Stimulated activated CD4-positive, alpha-beta T cell treated with anti-CD3 and anti-CD28 coated beads, Interleukin-12 subunit alpha, Interleukin-12 subunit beta, amount 100 ng/mL, for 4 hours (primary cell): ENCODE measurements around the gene SIAH2.
"Not testable (repeated sequence)": the region's sequence is repeated elsewhere in the genome, so short reads cannot be mapped to it uniquely, and the experiment has no call there.

ENCODE experiments used
- DNase-seq: peaks from one replicate; pipeline ENCODE4 v3.0.0-alpha.2; 2020

Gene SIAH2

GRCh38 chr3:150763122-150763840, at the start of gene SIAH2:
Gene SIAH2, minus strand, starts transcription at chr3:150763169. Its CDS starts 320 bp downstream, at chr3:150762849.
- DNase-seq, result peak; percentile 93

DNA sequence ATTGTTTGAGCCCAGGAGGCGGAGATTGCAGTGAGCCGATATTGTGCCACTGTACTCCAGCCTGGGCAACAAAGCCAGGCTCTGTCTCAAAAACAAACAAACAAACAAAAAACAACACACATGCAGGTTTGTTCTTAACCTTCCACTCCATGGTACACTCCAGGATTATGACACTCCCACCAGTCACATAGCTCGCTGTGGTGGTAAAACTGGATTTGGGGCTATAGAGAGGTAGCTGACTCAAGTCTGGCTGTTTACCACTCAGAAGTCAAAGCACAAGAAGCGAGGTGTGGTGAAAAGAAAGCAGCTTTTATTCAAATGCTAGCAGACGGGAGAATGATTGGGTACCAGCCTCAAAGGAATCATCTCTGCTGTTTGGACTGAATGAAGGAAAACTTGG, 49.0 kb upstream of the SIAH2 start:
- DNase-seq, result no peak

GRCh38 chr3:150810641-150811040, 47.7 kb upstream of the SIAH2 start:
- DNase-seq, result no peak

DNA sequence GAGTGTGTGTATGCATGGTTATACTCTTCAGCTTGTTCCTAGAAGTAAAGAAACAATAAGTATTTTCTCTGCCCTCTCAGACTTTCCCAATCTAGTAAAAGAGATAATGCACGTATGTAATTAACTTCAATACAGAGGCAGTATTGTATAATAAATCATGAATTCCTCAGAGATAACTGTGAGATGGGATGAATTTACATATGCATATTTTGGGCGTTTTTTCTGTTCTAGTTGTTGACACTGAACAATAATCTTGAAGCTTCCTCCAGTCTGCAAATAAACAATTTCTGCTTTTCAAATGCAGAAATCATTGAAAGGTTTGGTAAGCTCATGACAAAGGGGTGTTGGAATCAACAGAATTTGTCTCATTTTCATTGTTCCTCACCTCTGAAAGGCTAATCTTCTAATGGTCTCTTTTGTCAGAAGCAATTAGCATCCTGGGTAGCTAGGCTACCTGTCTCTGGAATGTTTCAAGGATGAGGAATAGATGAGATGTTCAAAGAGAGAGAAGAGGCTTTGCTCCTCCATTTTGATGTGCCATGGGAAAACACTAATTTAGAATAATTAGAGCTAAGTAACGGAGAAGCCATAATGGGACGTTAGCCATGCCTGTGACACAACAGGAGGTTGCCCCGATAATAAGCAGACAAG, 43.3 kb upstream of the SIAH2 start:
- no peak for DNase-seq

GRCh38 chr3:150805354-150805753, 42.4 kb upstream of the SIAH2 start:
- no peak for DNase-seq

- no peak for DNase-seq
Measured at GRCh38 chr3:150803440-150803985, 40.5 kb upstream of the SIAH2 start.

- DNase-seq, result no peak
Measured at GRCh38 chr3:150800722-150801121, 37.8 kb upstream of the SIAH2 start.

- DNase-seq, result no peak
Measured at GRCh38 chr3:150798122-150798618, 35.2 kb upstream of the SIAH2 start.

DNA sequence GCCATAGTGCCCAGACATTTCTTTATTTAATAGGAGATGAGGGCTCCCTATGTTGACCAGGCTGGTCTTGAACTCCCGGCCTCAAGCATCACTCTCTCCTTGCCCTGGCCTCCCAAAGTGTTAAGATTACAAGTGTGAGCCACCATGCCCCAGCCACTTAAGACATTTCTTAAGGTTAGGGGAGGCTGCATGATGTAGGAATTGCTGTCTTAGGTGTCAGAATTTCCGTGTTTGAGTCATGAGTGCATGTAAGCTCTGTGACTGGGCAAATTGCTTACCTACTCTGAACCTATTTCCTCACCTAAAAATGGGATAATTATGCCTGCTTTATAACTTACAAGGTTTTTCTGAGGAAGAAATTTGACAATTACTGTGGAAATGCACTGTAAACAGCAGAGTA, 34.2 kb upstream of the SIAH2 start:
- no peak for DNase-seq

GRCh38 chr3:150796527-150796926, 33.6 kb upstream of the SIAH2 start:
- DNase-seq, result not testable (repeated sequence)

DNA sequence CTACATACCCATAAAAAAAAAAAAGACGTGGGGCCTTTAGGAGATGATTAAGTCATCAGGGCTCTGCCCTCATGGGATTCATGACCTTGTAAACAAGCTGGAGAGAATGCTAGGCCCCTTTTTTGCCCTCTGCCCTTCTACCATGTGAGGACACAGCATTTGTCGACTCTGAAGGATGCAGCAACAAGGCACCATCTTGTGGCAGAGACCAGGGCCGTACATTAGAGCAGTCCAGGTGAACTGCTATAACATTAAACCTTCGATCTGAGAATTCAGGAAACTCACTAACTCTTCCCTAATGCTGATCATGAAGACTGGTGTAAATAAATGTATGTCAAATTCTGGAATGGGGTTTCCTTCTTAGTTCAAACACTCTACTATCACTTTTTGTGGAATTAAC, 30.7 kb upstream of the SIAH2 start:
- no peak for DNase-seq

DNA sequence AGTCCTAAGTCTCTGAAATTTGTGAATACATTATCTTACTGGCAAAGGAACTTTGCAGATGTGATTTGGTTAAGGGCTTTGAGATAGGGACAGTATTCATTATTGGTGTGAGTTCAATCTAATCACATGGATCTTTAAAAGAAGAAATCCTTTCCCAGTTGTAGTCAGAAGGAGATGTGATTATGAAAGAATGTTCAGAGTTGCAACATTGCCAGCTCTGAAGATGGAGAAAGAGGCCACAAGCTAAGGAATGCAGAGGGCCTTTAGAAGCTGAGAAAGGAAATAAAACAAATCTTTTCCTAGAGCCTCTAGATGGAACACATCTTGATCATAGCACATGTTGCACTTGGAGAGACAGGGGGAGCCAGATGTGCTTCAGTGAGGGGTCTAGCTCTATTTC, 27.7 kb upstream of the SIAH2 start:
- DNase-seq, result no peak

GRCh38 chr3:150789451-150789850, 26.5 kb upstream of the SIAH2 start:
- no peak for DNase-seq

DNA sequence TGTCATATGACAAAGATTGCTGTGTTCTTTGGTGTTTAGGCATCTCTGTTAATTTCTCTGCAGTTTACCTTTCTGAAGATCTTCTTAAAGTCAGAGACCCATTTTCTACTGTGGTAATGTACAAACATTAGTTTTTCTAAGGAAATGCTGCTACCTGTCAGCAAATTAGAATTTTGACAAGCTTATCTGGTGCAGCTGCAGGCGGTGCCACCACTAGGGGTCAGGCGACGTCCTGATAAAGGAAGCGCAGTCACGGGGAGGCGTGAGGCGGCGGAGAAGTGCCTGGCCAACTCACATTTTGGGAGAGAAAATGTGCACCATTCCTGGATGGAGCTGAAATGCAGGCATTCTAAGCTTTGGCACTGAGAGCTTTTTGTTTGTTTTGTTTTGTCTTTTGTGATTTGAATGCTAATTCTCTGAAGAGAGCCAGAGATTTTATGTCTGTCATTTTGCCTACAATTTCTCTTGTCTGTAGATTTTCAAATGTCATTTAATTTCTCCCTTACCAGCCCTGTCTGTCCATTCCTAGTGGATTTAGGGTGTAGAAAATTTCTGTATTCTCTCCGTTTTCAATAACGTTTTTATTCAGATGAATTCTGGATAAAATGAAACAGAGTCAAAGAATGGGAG, 24.9 kb upstream of the SIAH2 start:
- peak; percentile 86 for DNase-seq

DNA sequence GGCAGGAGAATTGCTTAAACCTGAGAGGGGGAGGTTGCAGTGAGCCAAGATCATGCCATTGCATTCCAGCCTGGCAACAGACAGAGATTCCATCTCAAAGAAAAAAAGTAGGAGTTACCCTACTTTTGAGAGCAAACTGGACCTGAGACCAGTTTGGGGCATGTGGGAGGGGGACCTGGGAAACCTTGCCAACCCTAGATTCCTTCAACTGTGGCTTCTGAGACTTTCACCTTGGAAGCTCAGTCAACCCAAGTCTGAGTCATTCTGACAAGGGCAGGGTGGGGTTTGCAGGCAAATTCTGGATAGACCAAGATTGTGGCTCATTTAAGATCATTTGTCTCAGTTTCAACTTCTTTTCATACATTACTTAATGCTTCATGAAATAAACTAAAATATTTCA, 23.8 kb upstream of the SIAH2 start:
- DNase-seq, result no peak

DNA sequence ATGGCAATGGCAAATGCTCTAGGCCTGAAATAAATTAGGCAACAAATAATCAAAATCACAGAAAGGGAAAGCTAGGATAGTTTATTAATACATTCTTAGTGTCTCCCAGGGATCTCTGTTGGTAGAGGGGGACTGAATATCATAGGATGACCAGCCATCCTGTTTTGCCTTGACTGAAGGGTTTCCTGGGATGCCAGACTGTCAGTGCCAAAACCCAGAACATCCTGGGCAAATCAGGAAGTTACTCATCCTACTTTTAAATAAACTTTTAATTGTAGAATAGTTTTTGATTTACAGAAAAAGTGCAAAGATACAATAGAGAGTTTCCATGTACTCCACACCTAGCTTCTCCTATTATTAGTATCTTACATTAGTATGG, 21.8 kb upstream of the SIAH2 start:
- no peak for DNase-seq

DNA sequence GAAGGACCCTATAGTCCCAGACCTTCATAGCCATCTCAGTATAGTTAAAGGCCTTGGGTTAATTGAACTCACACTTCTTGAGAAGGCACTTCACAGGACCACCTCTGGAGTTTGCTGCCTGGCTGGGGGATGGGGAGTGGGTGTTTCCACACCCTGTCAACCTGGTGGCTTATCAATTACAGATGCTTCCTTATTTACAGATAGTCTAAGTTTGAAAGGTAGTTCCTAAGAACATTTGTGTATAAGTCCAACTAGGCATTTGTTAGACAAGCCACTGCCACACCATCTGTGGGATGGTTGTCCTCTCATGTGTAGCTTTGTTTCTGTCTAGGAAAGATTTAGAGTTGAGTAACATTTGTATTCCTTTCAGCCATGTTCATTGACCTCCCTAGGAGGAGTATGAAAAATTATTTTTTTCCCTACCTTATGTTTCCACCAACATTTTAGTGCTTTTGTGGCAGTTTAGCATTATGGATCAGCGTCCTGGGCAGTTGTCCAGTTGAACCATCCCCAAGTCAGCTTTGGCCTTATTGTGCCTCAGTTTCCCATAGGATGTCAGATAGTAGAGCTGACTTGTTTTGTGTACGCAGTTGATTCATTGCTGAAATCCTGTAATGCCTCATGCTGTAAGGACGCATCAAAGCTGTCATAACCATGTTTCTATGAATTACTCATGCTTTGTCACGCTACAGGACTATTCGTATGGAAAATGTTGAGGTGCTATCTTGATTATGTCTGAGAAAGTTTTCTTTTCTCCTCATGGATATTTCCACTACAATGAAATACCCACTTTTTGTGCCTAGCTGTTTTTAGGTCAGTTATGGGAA, 21.2 kb upstream of the SIAH2 start:
- no peak for DNase-seq

DNA sequence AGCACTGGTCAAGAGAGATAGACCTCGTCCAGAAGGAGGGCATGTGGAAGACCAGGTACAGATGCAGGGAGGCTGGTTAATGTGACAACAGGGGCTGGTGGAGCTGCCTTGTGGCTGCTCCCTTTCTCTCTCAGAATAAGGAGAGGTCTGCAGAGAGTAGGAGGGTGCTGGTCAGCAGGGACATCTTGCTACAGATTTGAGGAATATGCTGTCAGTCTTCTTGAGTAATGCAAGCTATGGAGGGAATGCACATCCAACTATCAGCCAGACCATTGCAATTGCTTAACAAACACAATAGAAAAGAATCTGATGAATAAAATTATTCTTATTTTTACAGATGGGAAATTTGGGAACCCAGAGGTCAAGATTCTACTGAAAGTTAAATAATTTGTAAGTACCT, 20.3 kb upstream of the SIAH2 start:
- DNase-seq, result no peak

GRCh38 chr3:150779402-150779858, 16.5 kb upstream of the SIAH2 start:
- DNase-seq, result no peak

DNA sequence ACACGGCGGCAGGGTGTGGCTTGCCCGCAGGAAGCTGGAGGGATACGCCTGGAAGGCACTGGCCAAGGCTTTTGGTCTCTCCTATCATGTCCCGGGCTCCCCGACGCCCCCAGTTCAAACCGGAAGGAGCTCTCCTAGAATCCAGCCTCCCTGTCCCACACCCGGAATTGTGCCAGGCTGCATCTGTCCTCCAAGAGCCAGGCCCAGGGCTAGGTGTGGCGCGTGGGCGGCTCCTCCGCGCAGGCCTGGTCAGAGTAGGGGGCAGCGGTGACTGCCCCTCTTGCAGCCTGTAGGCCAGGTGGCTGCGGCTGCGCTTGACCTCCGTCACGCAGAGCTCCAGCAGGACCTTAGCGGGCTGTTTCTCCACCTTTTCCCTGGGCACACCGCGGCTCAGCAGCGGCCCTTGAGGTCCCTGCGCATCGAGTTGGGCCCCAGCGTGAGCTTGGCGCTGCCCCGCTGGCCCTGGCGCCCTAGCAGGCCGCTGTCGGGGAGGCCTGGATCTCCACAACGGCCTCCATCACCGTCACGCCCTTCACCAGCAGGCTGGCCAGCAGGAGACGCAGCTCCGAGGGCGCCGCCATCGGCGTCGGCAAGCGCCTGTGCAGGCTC, 15.9 kb upstream of the SIAH2 start:
- DNase-seq, result no peak

DNA sequence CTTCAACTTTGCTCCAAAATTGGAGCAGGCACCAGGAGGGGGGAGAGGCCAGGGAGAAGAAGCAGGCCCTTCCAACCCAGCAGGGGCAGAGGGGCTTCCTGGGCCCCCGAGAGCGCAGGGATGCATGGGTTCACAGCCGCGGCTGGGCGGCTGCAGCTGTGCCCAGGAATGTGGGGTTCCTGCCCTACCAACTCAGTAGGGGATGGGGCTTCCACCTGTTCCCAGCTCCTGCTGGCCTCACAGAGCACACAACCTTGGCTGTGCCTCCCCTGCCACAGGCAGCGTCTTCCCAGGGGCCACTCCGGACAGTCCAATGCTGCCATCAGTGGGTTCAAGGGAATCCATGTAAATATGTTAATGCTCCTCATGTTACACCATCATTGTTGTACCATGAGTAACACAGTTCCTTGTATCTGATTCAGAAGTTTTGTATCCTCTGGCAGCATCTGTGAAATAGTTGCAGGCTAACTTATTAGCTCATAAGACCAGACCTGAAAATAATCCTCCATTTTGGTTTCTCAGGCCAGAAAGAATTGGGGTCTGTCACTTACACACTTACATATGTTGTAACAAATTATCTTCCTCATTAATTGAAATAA, 12.1 kb upstream of the SIAH2 start:
- DNase-seq, result no peak

- no peak for DNase-seq
Measured at GRCh38 chr3:150773616-150774192, 10.7 kb upstream of the SIAH2 start.
